ENCODE measurements around the gene ALK. TPM values are rescaled to one million over a fixed set of nuclear protein-coding genes. Genes with fewer than 3 reads are reported as not detected.

Gene ALK
- total and polyA plus RNA-seq, 10 of the 15 experiments (the other 5 are each of a cell fraction or from before 2014, with no cell fraction given), result 0.11 TPM; not detected in 9

DNA sequence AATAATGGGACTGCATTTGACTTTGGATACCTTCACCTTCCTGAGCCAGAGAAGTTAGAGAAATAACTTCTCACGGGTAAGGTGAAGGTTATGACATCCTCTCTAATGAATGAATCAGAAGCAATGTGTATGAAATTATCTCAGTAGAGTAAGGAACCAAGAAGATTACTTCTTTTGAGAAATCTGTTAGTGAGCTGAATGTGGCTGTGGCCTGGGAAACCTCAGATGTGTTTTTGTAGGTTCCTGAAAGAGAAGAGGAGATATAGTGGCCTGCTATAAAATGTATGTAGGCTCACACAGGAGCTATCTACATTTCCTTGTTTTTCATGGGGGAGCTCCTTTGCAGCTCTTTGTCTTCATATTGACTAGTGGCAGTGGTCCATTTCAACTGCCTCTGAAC, 543.6 kb downstream of the ALK start (continued):
- TF ChIP-seq, protein P1, sequence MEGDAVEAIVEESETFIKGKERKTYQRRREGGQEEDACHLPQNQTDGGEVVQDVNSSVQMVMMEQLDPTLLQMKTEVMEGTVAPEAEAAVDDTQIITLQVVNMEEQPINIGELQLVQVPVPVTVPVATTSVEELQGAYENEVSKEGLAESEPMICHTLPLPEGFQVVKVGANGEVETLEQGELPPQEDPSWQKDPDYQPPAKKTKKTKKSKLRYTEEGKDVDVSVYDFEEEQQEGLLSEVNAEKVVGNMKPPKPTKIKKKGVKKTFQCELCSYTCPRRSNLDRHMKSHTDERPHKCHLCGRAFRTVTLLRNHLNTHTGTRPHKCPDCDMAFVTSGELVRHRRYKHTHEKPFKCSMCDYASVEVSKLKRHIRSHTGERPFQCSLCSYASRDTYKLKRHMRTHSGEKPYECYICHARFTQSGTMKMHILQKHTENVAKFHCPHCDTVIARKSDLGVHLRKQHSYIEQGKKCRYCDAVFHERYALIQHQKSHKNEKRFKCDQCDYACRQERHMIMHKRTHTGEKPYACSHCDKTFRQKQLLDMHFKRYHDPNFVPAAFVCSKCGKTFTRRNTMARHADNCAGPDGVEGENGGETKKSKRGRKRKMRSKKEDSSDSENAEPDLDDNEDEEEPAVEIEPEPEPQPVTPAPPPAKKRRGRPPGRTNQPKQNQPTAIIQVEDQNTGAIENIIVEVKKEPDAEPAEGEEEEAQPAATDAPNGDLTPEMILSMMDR (IDR thresholded peaks at IDR 0.05 in 2 of 3, conservative IDR thresholded peaks at IDR 0.05 in 1 of 3; ENCODE audit: control insufficient read depth in 2 of 3, extremely low read depth in 1 of 3, insufficient read depth in 1 of 3, low read depth in 3 of 3, low read length in 3 of 3), result no peak
- no peak for TF ChIP-seq USF1 (IDR thresholded peaks at IDR 0.05; ENCODE audit: borderline replicate concordance, extremely low read length, insufficient read depth, low read depth, low read length)

DNA sequence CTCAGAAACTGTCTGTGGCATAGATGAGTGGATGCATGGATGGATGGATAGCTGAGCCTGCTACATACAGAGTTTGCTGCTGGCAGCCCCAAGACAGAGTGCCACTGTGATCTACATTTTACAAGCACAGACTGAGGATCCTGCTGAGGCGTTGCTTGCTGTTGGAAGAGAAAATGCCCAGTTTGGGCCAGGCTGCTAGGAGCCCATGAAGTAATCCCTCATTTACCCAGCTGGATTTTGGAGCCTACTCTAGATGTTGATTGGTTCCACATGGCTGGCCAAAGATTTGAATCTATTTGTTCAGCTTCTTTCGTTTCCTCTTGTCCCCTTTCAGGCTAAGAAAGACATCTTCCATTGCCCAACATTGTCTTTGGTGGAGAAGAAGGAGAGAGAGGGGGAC, 544.8 kb downstream of the ALK start:
- FAIRE-seq (no peak), ATAC-seq (no peak), DNase-seq (ENCODE audit: low read depth, low spot score) (no peak)
- intact Hi-C loops (cut with micrococcal nuclease; ENCODE audit: unreplicated experiment), result no loop called here
- no peak overlapping the region for H2AFZ ChIP-seq (ENCODE audit: control insufficient read depth, low read depth, low read length)
- no peaks in the 10 kb centered on the region for H3K36me3 ChIP-seq (ENCODE audit: control insufficient read depth in 2 of 2, insufficient read depth in 2 of 2, low read length in 1 of 2)
- 25% methylated on average over 2 of the region's 2 CpGs for WGBS (ENCODE audit: insufficient coverage, insufficient replicate concordance, low lambda C conversion rate, missing lambda C conversion rate)
- ChIA-PET POLR2A (no interaction called here), SMC1A (ENCODE audit: uncharacterized antibody, unreplicated experiment) (no interaction called here), RAD21 (ENCODE audit: unreplicated experiment) (interaction anchor here (0.5 kb wide), 1 partner anchor 178 kb away, joined by 3 read pairs; no protein-coding TSS in a partner anchor), CTCF (no interaction called here)
- no peak overlapping the region for H3K27ac ChIP-seq (ENCODE audit: control insufficient read depth, insufficient read depth)
- no peaks in the 10 kb centered on the region for H3K9me3 ChIP-seq (replicated peaks; ENCODE audit: control insufficient read depth, insufficient read depth, low read length)
- no peaks in the 10 kb centered on the region; a peak in 2 of 4 replicates for H3K27me3 ChIP-seq (replicated peaks in 1 of 2; ENCODE audit: control insufficient read depth in 2 of 2, insufficient read depth in 2 of 2, low read length in 1 of 2)
- no peaks in the 10 kb centered on the region for H4K20me1 ChIP-seq (ENCODE audit: control insufficient read depth, insufficient read depth)
- no peak overlapping the region for H3K4me2 ChIP-seq (ENCODE audit: control insufficient read depth, insufficient read depth)
- BruUV-seq (replicated peaks), result no TSS peak
- H3K4me3 ChIP-seq, result no peak overlapping the region
- TF ChIP-seq ZNF384 (IDR thresholded peaks at IDR 0.05; ENCODE audit: borderline replicate concordance, low read depth, low read length), result no peak
- TF ChIP-seq NFYB (IDR thresholded peaks at IDR 0.05; ENCODE audit: insufficient read depth, low read depth, low read length), result no peak
- in situ Hi-C loops (cut with MboI), result no loop called here
- no peaks in the 10 kb centered on the region for H3K79me2 ChIP-seq (ENCODE audit: control insufficient read depth, insufficient read depth, low read length)
- H3K4me1 ChIP-seq (ENCODE audit: control insufficient read depth, insufficient read depth, low read length), result no peaks in the 10 kb centered on the region
- no peak overlapping the region for H3K9ac ChIP-seq (ENCODE audit: control insufficient read depth, insufficient read depth, low read length)

Measured in GM12878 (cell line).